Activated naive CD4-positive, alpha-beta T cell treated with anti-CD3 and anti-CD28 coated beads, Interleukin-2, amount 50 U/mL, for 24 hours (primary cell): Measurements from ENCODE around the gene SNX25.
"Not testable (repeated sequence)": the region's sequence is repeated elsewhere in the genome, so short reads cannot be mapped to it uniquely, and the experiment has no call there.

Source experiments
- H3K27ac Mint-ChIP-seq: one replicate; pipeline ENCODE4 v1.8.0; 2021; ENCODE audit warnings: mild to moderate bottlenecking, mixed read lengths
- H3K27me3 Mint-ChIP-seq: one replicate; pipeline ENCODE4 v1.8.0; 2021; ENCODE audit warnings: mixed read lengths
- H3K36me3 Mint-ChIP-seq: one replicate; pipeline ENCODE4 v1.8.0; 2021; ENCODE audit warnings: mixed read lengths
- H3K4me1 Mint-ChIP-seq: one replicate; pipeline ENCODE4 v1.8.0; 2021; ENCODE audit warnings: mixed read lengths
- H3K4me3 Mint-ChIP-seq: one replicate; pipeline ENCODE4 v1.8.0; 2021; ENCODE audit warnings: mild to moderate bottlenecking, mixed read lengths
- H3K9me3 Mint-ChIP-seq: one replicate; pipeline ENCODE4 v1.8.0; 2021; ENCODE audit warnings: mixed read lengths

Gene SNX25

DNA sequence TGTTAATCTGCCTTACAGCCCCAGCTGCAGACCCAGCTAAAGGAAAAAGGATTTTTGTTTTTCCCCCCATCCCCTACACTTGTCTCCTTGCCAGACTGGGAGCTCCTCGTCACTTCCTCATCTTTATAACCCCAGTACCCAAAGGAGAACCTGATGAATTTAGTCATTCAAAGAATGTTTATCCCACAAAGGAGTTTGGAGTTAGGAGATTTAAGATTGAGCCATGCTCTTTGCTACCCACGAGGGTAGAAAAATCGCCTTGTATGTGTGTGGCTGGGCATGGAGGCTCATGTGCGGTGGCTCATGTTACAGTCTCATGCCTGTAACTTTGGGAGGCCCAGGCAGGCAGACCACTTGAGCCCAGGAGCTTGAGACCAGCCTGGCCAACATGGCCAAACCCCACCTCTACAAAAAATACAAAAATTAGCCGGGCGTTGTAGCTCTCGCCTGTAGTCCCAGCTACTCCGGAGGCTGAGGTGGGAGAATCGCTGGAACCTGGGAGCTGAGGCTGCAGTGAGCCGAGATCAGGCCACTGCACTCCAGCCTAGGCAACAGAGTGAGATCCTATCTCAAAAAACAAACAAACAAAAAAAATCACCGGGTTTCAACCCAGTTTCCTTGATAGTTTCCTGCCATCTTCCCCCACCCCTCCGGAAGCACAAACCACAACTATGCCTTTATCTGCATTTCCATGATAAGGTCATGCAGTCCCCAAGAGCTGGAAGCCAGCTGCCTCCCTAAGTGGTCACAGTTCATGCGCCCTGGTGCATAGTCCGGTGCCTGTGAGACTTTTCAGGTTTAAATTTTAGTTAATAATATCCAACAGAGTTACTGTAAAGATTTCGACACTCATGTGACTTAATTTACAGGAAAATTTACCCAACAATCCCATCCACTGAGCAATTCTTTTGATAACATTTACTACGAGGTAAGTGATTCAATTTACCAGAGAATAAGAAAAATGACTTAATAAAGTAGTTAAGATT is 7.1 kb upstream of the SNX25 start:
- H3K9me3 Mint-ChIP-seq: no peaks in the 10 kb centered on the region
- no peaks in the 10 kb centered on the region for H3K27me3 Mint-ChIP-seq
- H3K4me1 Mint-ChIP-seq: peaks cover 40% of the 10 kb centered on the region
- H3K36me3 Mint-ChIP-seq: no peaks in the 10 kb centered on the region
- H3K27ac Mint-ChIP-seq: peak overlapping the region; percentile 100
- H3K4me3 Mint-ChIP-seq: peak overlapping the region; percentile 97

- no peaks in the 10 kb centered on the region for H3K36me3 Mint-ChIP-seq
- H3K4me1 Mint-ChIP-seq: peaks cover 40% of the 10 kb centered on the region
- no peaks in the 10 kb centered on the region for H3K9me3 Mint-ChIP-seq
- H3K27me3 Mint-ChIP-seq: no peaks in the 10 kb centered on the region
- H3K4me3 Mint-ChIP-seq: peak overlapping the region; percentile 97
- H3K27ac Mint-ChIP-seq: peak overlapping the region; percentile 100
Measured at GRCh38 chr4:185202984-185203485, 6.4 kb upstream of the SNX25 start.

- no peaks in the 10 kb centered on the region for H3K36me3 Mint-ChIP-seq
Measured at GRCh38 chr4:185203486-185204237, 5.7 kb upstream of the SNX25 start, which contains the start of gene CFAP97. Gene CFAP97 (minus strand): TSS chr4:185204000. CDS start chr4:185191196, 12,804 bp downstream.

GRCh38 chr4:185204238-185204910 is 5.0 kb upstream of the SNX25 start:
- Mint-ChIP-seq H3K4me1 (peaks cover 48% of the 10 kb centered on the region), H3K27ac (peak overlapping the region; percentile 93), H3K9me3 (no peaks in the 10 kb centered on the region)

More at GRCh38 chr4:185203486-185204237, 5.7 kb upstream of the SNX25 start, which contains the start of gene CFAP97:
- H3K27me3 Mint-ChIP-seq: no peaks in the 10 kb centered on the region
- peaks cover 43% of the 10 kb centered on the region for H3K4me1 Mint-ChIP-seq
- H3K4me3 Mint-ChIP-seq: peak within 1 kb of the TSS; percentile 97
- no peaks in the 10 kb centered on the region for H3K9me3 Mint-ChIP-seq
- peak within 1 kb of the TSS; percentile 100 for H3K27ac Mint-ChIP-seq

DNA sequence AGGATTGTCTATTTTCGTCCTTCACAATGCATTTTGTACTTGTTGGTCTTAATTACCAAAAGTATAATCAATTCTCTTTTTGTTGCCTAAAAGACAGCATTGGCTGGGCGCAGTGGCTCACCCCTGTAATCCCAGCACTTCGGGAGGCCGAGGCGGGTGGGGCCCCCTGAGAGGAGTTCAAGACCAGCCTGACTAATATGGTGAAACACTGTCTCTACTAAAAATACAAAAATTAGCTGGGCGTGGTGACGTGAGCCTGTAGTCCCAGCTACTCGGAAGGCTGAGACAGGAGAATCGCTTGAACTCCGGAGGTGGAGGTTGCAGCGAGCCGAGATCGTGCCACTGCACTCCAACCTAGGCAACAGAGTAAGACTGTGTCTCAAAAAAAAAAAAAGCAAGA is 4.3 kb upstream of the SNX25 start:
- not testable (repeated sequence) for H3K9me3 Mint-ChIP-seq
- H3K27ac Mint-ChIP-seq: peak overlapping the region; percentile 93
- peak overlapping the region; percentile 97 for H3K4me3 Mint-ChIP-seq

More at GRCh38 chr4:185204238-185204910, 5.0 kb upstream of the SNX25 start:
- H3K36me3 Mint-ChIP-seq: no peaks in the 10 kb centered on the region
- H3K27me3 Mint-ChIP-seq: no peaks in the 10 kb centered on the region
- H3K4me3 Mint-ChIP-seq: peak overlapping the region; percentile 97

GRCh38 chr4:185205697-185206342 is 3.6 kb upstream of the SNX25 start:
- Mint-ChIP-seq H3K27me3 (no peaks in the 10 kb centered on the region), H3K36me3 (no peaks in the 10 kb centered on the region), H3K9me3 (no peaks in the 10 kb centered on the region), H3K4me1 (peaks cover 48% of the 10 kb centered on the region), H3K27ac (peak overlapping the region; percentile 12), H3K4me3 (no peak overlapping the region)

More for the DNA sequence above, 4.3 kb upstream of the SNX25 start:
- H3K36me3 Mint-ChIP-seq, H3K27me3 Mint-ChIP-seq: not testable (repeated sequence)
- peaks cover 44% of the 10 kb centered on the region for H3K4me1 Mint-ChIP-seq

DNA sequence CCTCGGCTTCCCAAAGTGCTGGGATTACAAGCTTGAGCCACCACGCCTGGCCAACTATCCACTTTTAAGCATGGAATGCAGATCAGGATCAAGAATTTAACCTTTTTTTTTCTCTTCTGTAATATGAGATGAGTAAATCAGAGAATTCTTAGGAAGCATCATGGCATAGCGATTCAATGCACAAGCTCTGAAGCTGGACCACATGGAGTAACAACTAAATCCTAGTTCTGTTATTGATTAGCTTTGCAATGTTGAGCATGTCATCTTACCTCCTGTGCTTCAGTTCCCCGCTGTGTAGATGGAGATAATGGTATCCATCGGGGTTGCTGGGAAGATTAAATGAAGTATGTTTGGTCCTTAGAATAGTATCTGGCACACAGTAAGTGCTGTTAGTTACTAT is 1.9 kb upstream of the SNX25 start:
- no peaks in the 10 kb centered on the region for H3K9me3 Mint-ChIP-seq
- no peaks in the 10 kb centered on the region for H3K36me3 Mint-ChIP-seq
- H3K27ac Mint-ChIP-seq: no peak overlapping the region
- H3K27me3 Mint-ChIP-seq: no peaks in the 10 kb centered on the region
- peaks cover 46% of the 10 kb centered on the region for H3K4me1 Mint-ChIP-seq
- no peak overlapping the region for H3K4me3 Mint-ChIP-seq

DNA sequence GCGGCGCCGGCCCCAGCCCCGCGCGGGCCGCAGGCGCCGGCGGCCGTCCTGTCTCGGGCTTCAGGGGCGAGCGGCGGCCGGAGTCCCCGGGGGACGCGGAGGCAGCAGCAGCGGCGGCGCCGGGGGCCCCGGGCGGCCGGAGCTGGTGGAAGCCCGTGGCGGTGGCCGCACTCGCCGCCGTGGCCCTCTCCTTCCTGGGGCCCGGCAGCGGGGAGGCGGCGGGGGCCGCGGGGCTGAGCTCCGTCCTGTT is 379 bp downstream of the SNX25 start:
- not testable (repeated sequence) for H3K4me3 Mint-ChIP-seq
- peaks cover 48% of the 10 kb centered on the region for H3K4me1 Mint-ChIP-seq

DNA sequence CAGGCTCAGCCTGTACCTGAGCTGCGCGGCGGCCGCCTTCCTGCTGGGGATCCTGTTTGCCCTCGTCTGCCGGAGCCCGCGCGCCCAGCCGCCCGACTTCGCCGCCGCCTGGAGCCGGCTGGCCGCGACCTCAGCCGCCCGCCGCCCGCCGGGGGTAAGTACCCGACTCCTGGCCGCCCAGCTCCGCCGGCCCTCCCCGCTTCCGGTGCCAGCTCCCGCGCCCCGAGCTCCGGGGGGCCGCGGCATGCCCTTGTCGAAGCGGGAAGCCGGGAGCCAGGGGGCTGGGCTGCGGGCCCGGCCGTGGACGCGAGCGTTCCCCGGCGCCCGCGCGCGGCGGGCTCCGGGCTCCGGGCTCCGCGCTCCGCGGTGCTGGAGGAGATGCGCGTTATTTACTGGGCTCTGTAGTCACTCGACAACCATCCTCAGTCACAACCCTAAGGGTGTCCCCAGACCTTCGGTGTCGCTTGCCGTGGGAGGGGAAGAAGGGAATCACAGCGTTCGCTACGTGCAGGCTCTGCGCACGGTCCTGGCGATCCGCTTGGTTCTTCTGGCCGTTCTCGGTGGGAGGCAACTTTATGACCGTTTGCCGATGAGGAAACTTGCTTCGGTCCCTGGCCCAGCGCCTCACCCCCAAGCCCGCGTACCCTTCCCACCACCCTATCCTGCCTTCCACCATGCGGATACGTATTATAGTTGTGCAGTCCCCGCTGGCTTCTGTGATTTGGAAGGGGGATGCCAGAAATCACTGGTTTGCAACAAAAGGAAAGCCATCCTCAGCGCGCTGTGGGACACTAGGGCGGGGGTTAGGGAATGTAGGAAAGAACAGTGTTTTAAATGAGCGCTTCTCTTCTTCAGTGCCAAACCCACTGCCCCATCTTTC is 944 bp downstream of the SNX25 start:
- Mint-ChIP-seq H3K4me3 (peak overlapping the region; percentile 88), H3K27me3 (no peaks in the 10 kb centered on the region), H3K27ac (peak overlapping the region; percentile 79), H3K9me3 (no peaks in the 10 kb centered on the region), H3K36me3 (no peaks in the 10 kb centered on the region), H3K4me1 (peaks cover 43% of the 10 kb centered on the region)

More for the DNA sequence above, 379 bp downstream of the SNX25 start:
- H3K36me3 Mint-ChIP-seq, H3K27ac Mint-ChIP-seq, H3K9me3 Mint-ChIP-seq, H3K27me3 Mint-ChIP-seq: not testable (repeated sequence)

GRCh38 chr4:185211035-185211434 is 1.6 kb downstream of the SNX25 start:
- no peaks in the 10 kb centered on the region for H3K36me3 Mint-ChIP-seq
- H3K27me3 Mint-ChIP-seq: no peaks in the 10 kb centered on the region
- H3K4me3 Mint-ChIP-seq: peak overlapping the region; percentile 88
- peak overlapping the region; percentile 71 for H3K27ac Mint-ChIP-seq
- no peaks in the 10 kb centered on the region for H3K9me3 Mint-ChIP-seq
- H3K4me1 Mint-ChIP-seq: peaks cover 40% of the 10 kb centered on the region

GRCh38 chr4:185211641-185212040 is 2.2 kb downstream of the SNX25 start:
- no peaks in the 10 kb centered on the region for H3K27me3 Mint-ChIP-seq
- H3K9me3 Mint-ChIP-seq: no peaks in the 10 kb centered on the region
- H3K27ac Mint-ChIP-seq: no peak overlapping the region
- peaks cover 43% of the 10 kb centered on the region for H3K4me1 Mint-ChIP-seq
- no peaks in the 10 kb centered on the region for H3K36me3 Mint-ChIP-seq
- H3K4me3 Mint-ChIP-seq: peak overlapping the region; percentile 88

- no peaks in the 10 kb centered on the region for H3K36me3 Mint-ChIP-seq
- no peaks in the 10 kb centered on the region for H3K27me3 Mint-ChIP-seq
- H3K27ac Mint-ChIP-seq: no peak overlapping the region
- H3K9me3 Mint-ChIP-seq: no peaks in the 10 kb centered on the region
- peaks cover 47% of the 10 kb centered on the region for H3K4me1 Mint-ChIP-seq
- peak overlapping the region; percentile 19 for H3K4me3 Mint-ChIP-seq
Measured at GRCh38 chr4:185212581-185212980, 3.2 kb downstream of the SNX25 start.

- Mint-ChIP-seq H3K4me1 (peaks cover 42% of the 10 kb centered on the region), H3K27me3 (no peaks in the 10 kb centered on the region), H3K4me3 (no peak overlapping the region), H3K9me3 (no peaks in the 10 kb centered on the region), H3K27ac (no peak overlapping the region), H3K36me3 (no peaks in the 10 kb centered on the region)
Measured at GRCh38 chr4:185213877-185214276, 4.5 kb downstream of the SNX25 start.

DNA sequence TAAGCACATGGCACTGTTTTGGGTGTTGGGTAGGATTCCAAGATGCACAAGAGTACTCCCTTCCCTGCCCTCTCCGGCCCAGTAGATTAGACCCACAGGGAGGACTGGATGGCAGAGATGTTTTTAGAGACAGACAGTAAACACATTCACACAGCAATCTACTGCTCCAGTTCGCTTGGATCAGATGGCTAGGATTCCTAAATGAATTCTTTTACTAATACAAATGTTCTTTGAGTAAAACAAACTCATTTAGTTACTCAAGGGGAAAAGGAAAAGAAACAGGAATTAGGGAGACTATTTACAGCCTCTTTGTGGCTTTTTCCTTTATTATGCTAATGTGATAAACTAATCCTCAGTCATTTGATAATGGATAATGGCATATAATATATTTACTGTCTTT is 5.9 kb downstream of the SNX25 start:
- Mint-ChIP-seq H3K4me1 (peaks cover 44% of the 10 kb centered on the region), H3K27me3 (no peaks in the 10 kb centered on the region), H3K4me3 (no peak overlapping the region), H3K27ac (no peak overlapping the region), H3K9me3 (no peaks in the 10 kb centered on the region), H3K36me3 (no peaks in the 10 kb centered on the region)
